ENCODE data around the gene VWF.

The VWF gene

DNA sequence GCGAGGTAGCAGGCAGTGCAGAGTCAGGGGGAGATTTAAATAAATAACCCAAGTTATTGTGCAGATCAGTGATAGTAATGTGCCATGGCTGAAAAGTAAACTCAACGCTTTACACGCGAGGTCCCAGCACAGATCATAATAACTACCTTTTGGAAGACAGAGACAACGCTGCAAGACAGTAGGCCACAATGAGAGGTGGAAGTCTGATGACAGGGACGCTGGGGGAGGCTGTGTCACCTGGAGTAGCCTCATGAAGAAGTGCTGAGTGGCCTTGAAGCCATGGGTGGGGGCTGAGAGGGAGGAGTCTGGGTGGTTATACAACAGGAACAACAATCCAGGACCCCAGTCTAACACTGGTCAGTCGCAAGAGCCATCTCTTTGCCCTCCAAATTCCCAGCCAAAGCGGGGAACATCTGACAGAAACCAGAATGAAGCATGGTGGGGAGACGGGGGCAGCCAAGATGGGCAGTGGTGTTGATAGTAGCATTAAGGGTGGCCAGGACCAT lies 207.6 kb downstream of the VWF start:
- no peak for DNase-seq

DNA sequence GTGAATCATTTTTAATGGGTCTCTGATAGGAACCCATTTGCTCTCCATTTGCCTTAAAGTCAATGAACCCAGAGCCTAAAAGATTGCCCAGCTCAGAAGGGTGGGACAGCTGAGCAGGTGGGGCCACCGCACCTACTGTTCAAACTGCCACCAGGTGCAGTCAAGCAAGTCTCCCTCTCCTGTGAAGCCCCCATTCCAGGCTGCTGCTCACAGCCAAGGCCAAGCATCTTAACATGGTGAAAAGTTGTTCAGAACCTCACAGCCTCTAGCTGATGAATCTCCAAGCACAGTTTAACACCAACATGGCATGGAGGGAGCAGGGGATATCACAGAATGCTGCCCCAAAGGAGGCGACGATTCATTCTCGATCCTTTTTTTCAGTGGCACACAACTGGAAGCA lies 209.0 kb downstream of the VWF start:
- DNase-seq, result no peak

DNA sequence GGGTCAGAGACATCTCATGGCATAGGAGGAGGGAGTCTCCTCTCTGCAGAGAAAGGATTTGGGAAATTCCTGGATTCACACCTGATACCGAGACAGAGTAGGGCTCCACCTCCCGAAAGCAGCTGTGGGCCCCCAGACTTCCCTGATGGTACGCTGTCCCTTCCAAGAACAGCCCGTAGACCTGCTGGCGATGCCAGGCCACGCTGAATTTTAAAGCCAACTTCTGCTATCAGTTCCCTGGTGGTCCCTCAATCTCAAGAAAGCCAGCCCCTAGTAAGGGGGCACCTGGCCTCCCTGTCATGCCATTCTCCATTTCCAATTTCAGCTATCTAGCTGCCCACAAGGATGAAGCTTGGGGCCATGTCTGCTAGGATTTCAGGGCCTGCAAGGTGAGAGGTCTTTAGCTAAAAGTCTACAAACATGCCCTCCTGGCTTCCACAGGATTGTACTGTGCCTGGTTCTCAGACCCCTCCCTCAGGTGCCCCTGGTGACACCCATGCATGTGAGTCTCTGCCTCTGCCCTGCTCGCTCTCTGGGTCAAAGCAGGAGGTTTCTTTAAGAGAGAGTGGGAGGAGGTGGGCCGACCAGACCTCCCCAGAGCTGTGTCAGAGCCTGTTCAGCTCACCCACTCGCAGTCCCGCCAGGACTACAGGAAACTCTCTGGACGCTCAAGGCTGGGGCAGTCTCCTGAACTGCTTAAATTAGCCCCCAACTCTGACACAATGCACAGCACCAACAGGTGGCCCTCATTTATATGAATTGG lies 209.9 kb downstream of the VWF start:
- DNase-seq, result no peak

DNA sequence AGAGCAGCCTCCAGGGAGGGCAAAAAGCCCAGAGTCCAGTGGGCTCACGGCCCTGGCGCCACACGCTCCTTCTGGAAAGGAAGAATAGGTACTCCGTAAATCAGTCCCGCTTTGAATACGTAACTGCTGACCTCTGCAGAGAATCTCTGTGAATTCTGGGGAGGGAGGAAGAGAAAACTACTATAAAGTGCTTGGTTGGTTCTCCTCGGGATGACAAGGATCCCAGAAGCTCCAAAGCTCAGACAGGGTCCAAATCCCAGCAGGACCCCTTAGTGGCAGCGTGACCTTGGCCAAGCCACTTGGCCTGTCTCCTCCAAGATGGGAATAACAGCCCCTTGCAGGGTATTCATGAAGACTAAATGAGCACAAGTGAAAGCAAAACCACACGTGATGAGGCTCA lies 211.1 kb downstream of the VWF start:
- DNase-seq, result peak in 1 of 56 donors; percentile 2

DNA sequence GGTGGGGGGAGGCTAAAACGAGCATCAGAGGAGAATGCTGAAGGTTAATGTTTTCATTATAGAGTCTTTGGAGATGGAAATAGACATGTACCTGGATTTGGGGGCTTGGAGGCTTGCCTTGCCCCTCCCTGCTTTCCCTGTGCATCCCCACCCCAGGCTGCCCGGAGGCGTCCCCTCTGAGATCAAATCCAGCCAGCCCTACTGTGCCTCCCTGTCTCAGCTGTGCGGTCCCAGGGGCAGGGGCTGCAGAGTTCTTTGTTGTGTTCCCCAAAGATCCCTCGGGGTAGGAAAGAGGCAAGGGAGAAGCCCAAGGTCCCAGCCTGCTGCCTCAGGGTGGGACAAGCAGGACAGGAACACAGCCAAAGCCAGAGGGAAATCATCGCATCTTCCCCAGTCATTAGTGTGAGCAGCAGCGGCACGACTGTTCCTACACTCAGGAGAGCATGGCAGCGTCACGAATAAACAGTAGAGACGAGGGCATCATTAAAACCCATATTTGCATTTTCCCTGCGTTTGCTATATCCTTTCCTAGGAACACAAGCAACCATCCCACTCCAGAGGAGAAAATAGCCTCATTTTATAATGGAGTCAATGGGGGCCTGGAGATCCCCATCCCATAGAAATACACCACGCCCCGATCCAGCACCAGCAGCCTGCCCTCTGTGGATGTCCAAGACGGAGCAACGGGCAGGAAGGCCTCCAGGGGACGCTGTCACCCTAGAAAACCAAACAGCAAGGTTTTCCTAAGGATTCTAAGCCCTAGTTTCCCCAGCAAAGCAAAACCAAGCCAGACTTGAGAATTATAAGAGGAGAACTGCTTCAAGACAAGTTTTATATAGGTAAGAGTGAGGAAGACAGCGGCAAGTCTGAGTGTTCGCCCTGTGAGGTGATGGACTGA lies 211.8 kb downstream of the VWF start:
- peak in 1 of 56 donors; percentile 1 for DNase-seq

DNA sequence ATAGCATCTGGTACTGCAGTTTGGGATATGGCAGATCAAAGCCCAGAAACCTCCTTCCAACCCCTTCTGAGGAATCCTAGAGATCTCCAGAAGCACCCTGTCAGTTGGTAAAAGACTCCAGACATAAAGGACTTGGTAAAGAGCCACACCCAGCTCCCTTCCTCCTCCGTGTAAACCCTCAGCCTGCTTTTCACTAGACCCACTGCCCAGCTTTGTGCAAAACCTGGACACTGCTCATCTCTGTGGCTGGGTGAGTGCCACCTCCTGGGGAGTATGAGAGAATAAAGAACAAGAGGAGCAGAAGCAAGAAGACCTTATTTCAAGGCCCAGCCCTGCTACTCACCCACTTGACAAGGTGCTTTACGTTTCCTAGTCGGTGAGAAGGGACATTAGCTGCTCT lies 212.5 kb downstream of the VWF start:
- no peak for DNase-seq

DNA sequence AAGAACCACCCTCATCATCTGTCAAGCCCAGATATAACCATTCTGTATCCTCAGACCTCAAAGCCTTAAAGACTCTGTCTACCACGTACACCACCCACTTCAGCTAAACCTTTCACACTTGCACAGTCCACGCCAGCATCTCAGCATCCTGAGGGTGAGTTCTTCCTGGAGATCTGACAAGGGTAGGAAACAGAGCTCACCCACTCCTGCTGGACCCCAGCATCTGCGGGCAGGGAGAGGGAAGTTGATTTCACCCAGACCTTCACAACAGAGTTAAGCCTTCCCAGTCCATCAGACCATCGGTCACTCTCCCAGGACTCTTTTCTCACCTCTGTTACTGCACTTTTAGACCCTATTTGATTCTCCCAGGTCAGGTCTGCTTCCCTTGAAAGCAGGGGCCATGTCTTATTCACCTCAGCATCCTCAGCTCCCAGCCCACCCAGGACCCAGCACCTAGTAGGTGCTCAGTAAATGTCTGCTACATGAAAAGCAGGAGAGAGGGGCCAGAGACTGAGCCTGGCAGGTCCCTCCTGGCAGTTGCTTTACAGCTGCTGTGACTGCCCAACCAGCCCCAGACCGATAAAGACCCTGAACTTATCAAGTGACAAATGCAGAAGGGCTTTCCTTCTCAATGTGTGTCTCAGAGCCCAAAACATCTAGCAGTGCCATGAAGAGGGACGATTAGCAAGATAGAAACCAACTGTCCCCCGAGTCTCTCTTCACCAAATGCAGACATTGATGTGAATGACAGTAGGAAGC lies 213.5 kb downstream of the VWF start:
- no peak for DNase-seq

DNA sequence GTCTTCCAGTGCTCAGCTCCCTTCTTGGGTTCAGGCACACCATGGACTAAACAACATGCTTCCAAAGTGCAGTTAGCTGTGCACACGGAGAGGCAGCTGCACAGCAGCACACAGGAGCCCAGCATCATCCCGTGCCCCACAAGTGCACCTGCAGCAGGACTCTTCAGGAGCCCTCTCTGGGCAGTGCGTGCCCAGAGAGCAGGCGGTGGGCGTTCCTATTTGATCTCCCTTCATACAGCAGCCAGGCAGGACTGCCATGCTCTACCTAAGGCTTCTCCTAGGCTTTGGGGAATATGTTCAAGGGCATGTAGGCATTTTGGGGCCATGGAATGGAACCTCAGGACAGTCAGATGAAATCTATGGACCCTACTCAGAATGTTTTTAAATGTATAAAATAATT lies 214.9 kb downstream of the VWF start:
- no peak for DNase-seq

DNA sequence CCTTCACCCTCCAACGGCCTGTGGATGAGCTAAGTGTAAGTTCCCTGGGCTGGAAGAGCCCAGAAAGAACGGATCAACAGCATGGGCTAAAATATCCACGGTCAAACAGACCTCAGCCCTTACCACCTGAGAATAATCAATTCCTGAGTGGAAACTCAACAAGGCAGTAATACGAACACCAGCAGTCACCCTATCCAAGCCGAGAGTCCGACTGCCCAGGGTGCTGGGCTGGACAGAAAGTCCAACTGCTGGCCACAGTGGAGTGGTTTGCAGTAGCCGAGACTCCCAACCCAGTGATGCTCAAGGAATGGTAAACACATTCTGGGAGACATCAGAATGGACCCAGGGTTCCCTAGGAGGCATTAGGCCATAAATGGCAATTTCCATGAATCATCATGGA lies 216.2 kb downstream of the VWF start:
- DNase-seq, result no peak

DNA sequence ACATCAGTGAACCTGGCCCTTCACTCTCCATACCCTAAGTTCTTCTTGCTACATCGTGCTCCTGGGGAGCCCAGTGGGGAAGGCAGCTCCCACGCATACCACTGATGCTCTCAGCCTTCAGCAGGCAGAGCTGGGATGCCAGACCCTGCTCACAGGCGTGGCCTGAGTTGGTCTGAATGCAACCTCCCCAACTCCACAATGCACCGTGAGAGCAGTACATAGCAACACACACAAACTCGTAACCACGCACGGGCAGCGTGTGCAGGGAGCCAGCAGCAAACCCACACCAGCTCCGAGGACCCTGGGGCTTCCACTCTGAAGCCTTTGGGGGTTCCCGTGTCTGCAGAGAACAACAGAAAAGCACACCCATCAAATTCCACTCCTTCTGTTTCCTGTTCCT lies 216.7 kb downstream of the VWF start:
- no peak for DNase-seq

DNA sequence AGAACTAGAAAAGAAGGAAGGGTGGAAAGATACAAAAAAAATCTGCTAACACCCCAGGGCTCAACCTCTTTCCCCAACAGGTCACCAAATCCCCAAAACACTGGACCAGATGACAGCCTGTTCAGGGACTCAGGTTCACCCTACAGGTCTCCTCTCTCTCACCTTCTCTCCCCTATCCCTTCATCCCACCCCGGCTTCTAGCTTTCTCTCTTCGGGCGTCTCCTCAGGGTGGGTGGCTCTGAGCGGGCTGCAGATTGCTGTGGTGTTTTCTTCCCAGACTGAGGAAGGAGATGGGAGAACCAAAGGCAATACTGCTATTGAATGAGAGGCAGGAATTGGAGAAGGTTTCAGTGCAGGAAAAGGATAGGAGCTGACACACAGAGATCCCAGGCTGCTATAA lies 218.7 kb downstream of the VWF start:
- no peak for DNase-seq

DNA sequence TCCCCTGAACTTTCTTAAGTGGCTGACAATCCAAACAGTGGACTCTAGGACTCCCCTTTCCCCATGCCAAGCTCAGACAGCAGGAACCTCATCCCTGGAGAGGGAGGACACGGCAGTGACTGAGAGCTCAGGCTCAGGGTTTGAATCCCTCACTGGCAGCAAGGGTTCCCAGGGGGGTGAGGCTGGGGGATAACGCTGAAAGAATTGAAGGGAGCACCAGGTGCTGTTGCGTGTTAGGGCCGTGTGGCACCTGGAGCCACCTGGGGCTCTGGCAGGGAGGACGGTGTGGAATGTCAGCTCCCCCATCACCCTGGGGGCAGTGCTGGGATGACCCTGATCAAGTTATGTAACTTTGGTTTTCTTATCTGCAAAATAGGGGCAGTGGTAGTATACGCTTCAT lies 219.5 kb downstream of the VWF start:
- no peak for DNase-seq

DNA sequence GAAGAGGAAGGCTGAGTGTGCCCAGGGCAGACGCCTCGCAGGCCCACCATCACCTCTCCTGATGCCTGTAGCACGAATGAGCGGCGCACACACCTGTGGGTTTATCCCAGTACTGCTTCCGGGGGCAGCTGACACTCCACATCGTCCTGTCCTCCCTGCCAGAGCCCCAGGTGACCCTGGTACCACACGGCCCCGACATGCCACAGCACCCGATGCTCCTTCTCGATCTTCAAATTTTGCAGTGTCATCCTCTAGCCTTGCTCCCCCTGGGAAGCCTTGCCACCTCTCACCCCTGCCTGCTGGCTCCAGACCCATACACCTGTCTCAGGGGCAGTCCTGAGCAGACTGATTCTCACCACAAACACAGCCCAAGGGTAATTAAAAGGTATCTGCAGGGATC lies 220.0 kb downstream of the VWF start:
- DNase-seq, result no peak

DNA sequence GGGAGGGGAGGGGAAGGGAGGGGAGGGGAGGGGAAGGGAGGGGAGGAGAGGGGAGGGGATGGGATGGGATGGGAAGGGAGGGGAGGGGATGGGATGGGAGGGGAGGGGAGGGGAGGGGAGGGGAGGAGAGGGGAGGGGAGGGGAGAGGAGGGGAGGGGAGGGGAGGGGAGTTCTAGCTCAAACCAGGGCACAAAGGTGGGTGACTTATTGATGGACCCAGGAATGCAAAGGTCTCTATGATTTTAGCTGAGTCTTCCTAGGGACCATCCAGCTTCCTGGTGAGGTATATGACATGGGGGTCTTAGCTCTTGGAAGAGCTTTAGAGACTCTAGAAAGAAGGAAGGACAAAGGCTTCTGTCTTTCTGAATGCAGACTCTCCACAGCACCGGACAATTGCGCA lies 221.7 kb downstream of the VWF start:
- no peak for DNase-seq

DNA sequence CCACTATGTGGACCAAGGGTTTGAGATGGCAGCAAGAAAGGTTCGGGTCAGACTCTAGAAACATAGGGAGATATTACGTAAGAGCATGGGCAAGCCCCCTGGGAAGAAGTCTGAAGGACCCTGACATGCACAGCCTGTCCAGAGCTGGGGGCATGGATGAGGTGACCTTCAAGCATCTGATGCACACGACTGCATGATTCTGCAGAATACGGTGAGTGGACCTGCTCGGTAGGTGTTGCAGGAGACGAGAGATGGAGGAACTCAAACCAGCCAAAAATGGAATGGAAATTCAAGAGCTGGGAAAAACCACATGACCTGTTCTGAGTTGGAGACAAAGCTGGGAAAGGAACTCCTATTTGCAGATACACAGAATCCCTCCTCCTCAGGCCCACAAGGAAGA lies 223.1 kb downstream of the VWF start:
- no peak for DNase-seq

DNA sequence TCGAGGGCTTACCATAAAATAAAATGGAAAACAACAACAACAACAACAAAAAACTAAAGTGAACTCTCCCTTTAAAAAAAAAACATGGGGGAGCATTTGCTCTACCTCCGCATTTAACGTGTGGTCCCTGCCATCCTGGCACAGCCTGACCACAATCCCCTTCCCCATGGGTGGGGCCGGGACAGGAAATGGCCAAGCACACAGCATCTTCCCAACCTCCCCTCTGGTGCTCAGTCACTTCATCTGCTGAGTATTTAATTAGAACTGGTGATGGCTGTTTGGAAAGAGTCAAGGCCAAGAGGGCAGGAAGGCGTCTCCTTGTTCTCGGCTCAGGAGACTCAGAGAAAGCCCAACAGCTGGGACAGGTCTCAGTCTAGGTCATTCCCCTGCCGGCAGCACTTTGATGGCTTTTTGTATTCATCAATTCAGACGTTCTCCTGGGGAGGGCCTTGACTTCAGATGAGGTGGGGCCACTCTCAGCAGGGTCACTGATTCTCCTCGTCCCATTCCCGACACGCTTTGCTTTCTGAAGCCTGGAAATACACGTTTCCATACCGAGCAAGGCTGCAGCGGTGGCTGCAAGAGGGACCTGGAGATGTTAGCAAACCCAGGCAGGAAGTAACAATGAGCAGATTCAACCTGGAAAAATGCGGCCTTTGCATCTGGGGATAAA lies 223.8 kb downstream of the VWF start:
- DNase-seq, result no peak

DNA sequence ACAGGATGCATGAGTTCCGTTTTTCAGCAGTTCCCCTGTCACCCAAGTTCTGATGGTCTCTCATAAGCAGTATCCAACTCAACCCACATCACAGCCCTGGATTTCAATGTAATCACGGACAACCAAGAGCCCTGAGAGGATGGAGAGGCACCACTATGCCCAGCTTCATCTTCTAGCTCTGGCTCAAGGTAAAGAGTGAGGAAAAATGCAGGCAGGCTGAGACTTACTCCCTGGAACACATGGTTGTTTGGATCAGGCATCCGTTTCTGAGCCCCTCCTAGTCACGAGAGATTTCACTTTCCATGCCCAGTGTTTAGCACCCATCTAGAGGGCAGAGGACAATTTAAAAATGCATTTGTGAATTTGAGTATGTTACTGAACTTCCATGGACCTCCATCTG lies 224.4 kb downstream of the VWF start:
- no peak for DNase-seq

DNA sequence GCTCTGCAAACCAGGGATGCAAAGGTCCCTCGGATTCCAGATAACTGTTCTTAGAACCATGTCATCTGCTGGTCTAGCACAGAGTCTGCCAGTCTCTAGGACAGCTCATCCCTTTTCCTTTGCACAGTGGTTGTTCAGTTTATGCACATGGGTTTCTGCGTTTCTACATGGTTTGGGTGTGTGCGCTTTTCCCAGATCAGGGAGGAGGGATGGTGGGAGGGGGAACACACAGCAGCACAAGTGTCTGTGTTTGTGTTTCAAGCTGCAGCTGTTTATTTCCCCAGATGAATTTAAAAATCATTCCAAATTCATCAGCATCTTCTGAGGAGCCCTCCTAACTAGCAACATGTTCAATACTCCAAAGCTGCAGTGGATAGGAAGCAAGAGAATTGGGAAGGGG lies 224.8 kb downstream of the VWF start:
- no peak for DNase-seq

DNA sequence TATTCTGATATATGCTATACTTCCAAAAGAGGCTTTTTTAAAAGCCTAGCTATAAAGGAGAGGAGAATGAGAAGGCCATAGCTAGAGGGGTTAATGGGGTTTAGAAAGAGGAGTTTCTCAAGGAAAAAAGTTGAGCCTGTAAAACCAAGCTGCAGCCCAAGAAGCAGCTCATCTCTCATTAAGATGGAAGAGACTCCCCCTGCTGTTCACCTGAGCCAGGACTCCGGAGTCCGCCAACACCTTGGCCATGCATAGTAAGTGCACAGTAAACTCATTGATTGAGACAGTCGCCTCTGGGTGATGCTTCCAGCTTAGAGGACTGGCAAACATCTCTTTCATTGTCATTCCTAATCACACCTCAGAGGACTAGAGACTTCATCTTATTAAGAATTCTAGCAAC lies 225.6 kb downstream of the VWF start:
- DNase-seq, result no peak
